GM12878 (cell line): ENCODE data around the gene SAC3D1.

Source experiments
- CEBPB ChIP-seq, 2 experiments: fragments of 150-350 bp in 1 of 2; IDR thresholded peaks; 2 replicates each; pipeline ENCODE4 v1.6.1; 2012 to 2014; ENCODE audit warnings: low read depth in 2 of 2, low read length in 2 of 2, borderline replicate concordance in 1 of 2, inconsistent platforms in 1 of 2
- CHD1 ChIP-seq: IDR thresholded peaks from 2 replicates; pipeline ENCODE4 v1.6.1; 2012; ENCODE audit warnings: low read depth, low read length, improper control_type of control experiment
- CREB1 ChIP-seq: IDR thresholded peaks from 2 replicates; pipeline ENCODE4 v1.6.1; 2012; ENCODE audit warnings: low read depth, mild to moderate bottlenecking, inconsistent platforms
- ETV6 ChIP-seq, 2 experiments: fragments of 450-650 bp in 1 of 2; IDR thresholded peaks in 1 of 2; conservative IDR thresholded peaks in 1 of 2; 2 replicates each; pipeline ENCODE4 v1.6.1; 2014; ENCODE audit warnings: antibody characterized with exemption in 1 of 2, borderline replicate concordance in 1 of 2, low read depth in 1 of 2, mild to moderate bottlenecking in 1 of 2, moderate library complexity in 1 of 2
- EZH2 ChIP-seq: IDR thresholded peaks from 2 replicates; pipeline ENCODE4 v1.6.1; 2012; ENCODE audit warnings: low read depth, mild to moderate bottlenecking, control low read depth, inconsistent platforms, low read length, borderline replicate concordance; ENCODE audit not compliant: control insufficient read depth
- JUND ChIP-seq: IDR thresholded peaks from 2 replicates; pipeline ENCODE4 v1.6.1; 2012; ENCODE audit warnings: low read depth, mild to moderate bottlenecking, low read length, improper control_type of control experiment, moderate library complexity
- NR2C2 ChIP-seq: IDR thresholded peaks from 2 replicates; pipeline ENCODE4 v1.6.1; 2011; ENCODE audit warnings: borderline replicate concordance, low read depth; ENCODE audit not compliant: control insufficient read depth, insufficient read length
- RBBP5 ChIP-seq: fragments of 200-600 bp; sonication (generic); conservative IDR thresholded peaks from 2 replicates; pipeline ENCODE4 v1.6.1; 2016
- RCOR1 ChIP-seq: conservative IDR thresholded peaks from 2 replicates; pipeline ENCODE4 v1.6.1; 2012; ENCODE audit warnings: low read depth, low read length, improper control_type of control experiment
- TAF1 ChIP-seq: IDR thresholded peaks from 2 replicates; pipeline ENCODE4 v1.6.1; 2011; ENCODE audit warnings: mild to moderate bottlenecking, low read depth, low read length, borderline replicate concordance
- YY1 ChIP-seq: IDR thresholded peaks from 2 replicates; pipeline ENCODE4 v1.6.1; 2011; ENCODE audit warnings: low read depth, mild to moderate bottlenecking, low read length
- TF ChIP-seq, protein P1 (sequence below), 3 experiments: IDR thresholded peaks in 2 of 3; conservative IDR thresholded peaks in 1 of 3; 2 replicates each; pipeline ENCODE4 v1.5.1; 2011; ENCODE audit warnings: low read depth in 3 of 3, low read length in 3 of 3, mild to moderate bottlenecking in 3 of 3, control low read depth in 2 of 3, moderate library complexity in 2 of 3, inconsistent platforms in 1 of 3, mixed read lengths in 1 of 3; ENCODE audit not compliant: control insufficient read depth in 2 of 3, insufficient read depth in 1 of 3; ENCODE audit errors: extremely low read depth in 1 of 3
- TF ChIP-seq, protein P2 (sequence below): fragments of 450-650 bp; formaldehyde crosslinking; IDR thresholded peaks from 2 replicates; pipeline ENCODE4 v1.5.0; 2022; ENCODE audit warnings: mild to moderate bottlenecking, missing genetic modification characterization
- TF ChIP-seq, protein P3 (sequence below): IDR thresholded peaks from 2 replicates; pipeline ENCODE4 v1.6.1; 2012; ENCODE audit warnings: low read depth, low read length, improper control_type of control experiment

DNA sequence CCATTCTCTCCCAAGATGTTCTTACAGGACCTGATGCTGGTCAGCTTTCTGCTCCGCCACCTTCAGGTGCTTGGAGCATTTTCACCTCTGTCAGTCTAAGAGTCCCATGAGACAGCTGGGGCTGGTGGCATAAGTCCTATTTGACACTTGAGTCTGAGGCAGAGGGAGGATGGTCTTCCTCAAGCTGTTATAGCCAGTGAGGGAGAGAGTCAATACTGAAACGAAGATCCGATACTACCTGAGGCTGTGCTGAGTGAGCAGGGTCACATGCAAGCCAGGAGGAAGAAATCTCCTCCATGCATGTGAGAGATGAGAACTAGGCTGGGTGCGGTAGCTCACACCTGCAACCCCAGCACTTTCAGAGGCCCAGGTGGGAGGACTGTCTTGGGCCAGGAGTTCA, 48.6 kb downstream of the SAC3D1 start:
- TF ChIP-seq RCOR1 = no peak
- TF ChIP-seq, protein P1, sequence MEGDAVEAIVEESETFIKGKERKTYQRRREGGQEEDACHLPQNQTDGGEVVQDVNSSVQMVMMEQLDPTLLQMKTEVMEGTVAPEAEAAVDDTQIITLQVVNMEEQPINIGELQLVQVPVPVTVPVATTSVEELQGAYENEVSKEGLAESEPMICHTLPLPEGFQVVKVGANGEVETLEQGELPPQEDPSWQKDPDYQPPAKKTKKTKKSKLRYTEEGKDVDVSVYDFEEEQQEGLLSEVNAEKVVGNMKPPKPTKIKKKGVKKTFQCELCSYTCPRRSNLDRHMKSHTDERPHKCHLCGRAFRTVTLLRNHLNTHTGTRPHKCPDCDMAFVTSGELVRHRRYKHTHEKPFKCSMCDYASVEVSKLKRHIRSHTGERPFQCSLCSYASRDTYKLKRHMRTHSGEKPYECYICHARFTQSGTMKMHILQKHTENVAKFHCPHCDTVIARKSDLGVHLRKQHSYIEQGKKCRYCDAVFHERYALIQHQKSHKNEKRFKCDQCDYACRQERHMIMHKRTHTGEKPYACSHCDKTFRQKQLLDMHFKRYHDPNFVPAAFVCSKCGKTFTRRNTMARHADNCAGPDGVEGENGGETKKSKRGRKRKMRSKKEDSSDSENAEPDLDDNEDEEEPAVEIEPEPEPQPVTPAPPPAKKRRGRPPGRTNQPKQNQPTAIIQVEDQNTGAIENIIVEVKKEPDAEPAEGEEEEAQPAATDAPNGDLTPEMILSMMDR (IDR thresholded peaks at IDR 0.05 in 2 of 3, conservative IDR thresholded peaks at IDR 0.05 in 1 of 3; ENCODE audit: control insufficient read depth in 2 of 3, extremely low read depth in 1 of 3, insufficient read depth in 1 of 3, low read depth in 3 of 3, low read length in 3 of 3) = no peak
- TF ChIP-seq ETV6 (conservative IDR thresholded peaks at IDR 0.05 in 1 of 2, IDR thresholded peaks at IDR 0.05 in 1 of 2; ENCODE audit: borderline replicate concordance in 1 of 2, low read depth in 1 of 2) = no peak
- TF ChIP-seq, protein P2, sequence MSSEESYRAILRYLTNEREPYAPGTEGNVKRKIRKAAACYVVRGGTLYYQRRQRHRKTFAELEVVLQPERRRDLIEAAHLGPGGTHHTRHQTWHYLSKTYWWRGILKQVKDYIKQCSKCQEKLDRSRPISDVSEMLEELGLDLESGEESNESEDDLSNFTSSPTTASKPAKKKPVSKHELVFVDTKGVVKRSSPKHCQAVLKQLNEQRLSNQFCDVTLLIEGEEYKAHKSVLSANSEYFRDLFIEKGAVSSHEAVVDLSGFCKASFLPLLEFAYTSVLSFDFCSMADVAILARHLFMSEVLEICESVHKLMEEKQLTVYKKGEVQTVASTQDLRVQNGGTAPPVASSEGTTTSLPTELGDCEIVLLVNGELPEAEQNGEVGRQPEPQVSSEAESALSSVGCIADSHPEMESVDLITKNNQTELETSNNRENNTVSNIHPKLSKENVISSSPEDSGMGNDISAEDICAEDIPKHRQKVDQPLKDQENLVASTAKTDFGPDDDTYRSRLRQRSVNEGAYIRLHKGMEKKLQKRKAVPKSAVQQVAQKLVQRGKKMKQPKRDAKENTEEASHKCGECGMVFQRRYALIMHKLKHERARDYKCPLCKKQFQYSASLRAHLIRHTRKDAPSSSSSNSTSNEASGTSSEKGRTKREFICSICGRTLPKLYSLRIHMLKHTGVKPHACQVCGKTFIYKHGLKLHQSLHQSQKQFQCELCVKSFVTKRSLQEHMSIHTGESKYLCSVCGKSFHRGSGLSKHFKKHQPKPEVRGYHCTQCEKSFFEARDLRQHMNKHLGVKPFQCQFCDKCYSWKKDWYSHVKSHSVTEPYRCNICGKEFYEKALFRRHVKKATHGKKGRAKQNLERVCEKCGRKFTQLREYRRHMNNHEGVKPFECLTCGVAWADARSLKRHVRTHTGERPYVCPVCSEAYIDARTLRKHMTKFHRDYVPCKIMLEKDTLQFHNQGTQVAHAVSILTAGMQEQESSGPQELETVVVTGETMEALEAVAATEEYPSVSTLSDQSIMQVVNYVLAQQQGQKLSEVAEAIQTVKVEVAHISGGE (CRISPR knock-in tag) = no peak
- TF ChIP-seq, protein P3, sequence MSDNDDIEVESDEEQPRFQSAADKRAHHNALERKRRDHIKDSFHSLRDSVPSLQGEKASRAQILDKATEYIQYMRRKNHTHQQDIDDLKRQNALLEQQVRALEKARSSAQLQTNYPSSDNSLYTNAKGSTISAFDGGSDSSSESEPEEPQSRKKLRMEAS = no peak
- no peak for TF ChIP-seq RBBP5
- TF ChIP-seq EZH2 = no peak
- TF ChIP-seq CREB1 = no peak
- TF ChIP-seq YY1 = no peak
- TF ChIP-seq CHD1 = no peak
- TF ChIP-seq NR2C2 = no peak
- no peak for TF ChIP-seq JUND
- no peak for TF ChIP-seq CEBPB (IDR thresholded peaks at IDR 0.05; ENCODE audit: borderline replicate concordance in 1 of 2, low read depth in 2 of 2, low read length in 2 of 2)
- no peak for TF ChIP-seq TAF1
